ENCODE measurements around the gene FGF6. TPM values are rescaled to one million over a fixed set of nuclear protein-coding genes. Genes with fewer than 3 reads are reported as not detected.

The FGF6 gene
- total RNA-seq, 1 experiment from 2014 or later, result not detected

GRCh38 chr12:4401117-4401516 lies 44.5 kb downstream of the FGF6 start:
- ChIA-PET POLR2A (no interaction called here), CTCF (no interaction called here)
- Histone ChIP-seq H3K27ac (ENCODE audit: low read length) (no peak overlapping the region), H3K4me3 (ENCODE audit: low read depth in 2 of 2, low read length in 2 of 2) (no peak overlapping the region), H3K4me1 (ENCODE audit: control insufficient read depth, insufficient read depth, low read length) (no peaks in the 10 kb centered on the region), H3K36me3 (ENCODE audit: control insufficient read depth, insufficient read depth, low read length) (no peaks in the 10 kb centered on the region), H3K9me3 (ENCODE audit: control insufficient read depth, insufficient read depth, low read depth, low read length) (no peaks in the 10 kb centered on the region), H3K27me3 (ENCODE audit: control insufficient read depth, insufficient read depth, low read length) (0 out of 2 replicates have a peak, but pooled peaks cover 2% of the 10 kb centered on the region)
- ATAC-seq, result no peak
- no peak for DNase-seq (ENCODE audit: low read depth, low spot score)
- TF ChIP-seq POLR2AphosphoS5 (IDR thresholded peaks at IDR 0.05; ENCODE audit: low read depth, low read length), result no peak
- TF ChIP-seq SIN3A (IDR thresholded peaks at IDR 0.05; ENCODE audit: borderline replicate concordance, insufficient read depth, low read depth, low read length), result no peak
- TF ChIP-seq, protein P1, sequence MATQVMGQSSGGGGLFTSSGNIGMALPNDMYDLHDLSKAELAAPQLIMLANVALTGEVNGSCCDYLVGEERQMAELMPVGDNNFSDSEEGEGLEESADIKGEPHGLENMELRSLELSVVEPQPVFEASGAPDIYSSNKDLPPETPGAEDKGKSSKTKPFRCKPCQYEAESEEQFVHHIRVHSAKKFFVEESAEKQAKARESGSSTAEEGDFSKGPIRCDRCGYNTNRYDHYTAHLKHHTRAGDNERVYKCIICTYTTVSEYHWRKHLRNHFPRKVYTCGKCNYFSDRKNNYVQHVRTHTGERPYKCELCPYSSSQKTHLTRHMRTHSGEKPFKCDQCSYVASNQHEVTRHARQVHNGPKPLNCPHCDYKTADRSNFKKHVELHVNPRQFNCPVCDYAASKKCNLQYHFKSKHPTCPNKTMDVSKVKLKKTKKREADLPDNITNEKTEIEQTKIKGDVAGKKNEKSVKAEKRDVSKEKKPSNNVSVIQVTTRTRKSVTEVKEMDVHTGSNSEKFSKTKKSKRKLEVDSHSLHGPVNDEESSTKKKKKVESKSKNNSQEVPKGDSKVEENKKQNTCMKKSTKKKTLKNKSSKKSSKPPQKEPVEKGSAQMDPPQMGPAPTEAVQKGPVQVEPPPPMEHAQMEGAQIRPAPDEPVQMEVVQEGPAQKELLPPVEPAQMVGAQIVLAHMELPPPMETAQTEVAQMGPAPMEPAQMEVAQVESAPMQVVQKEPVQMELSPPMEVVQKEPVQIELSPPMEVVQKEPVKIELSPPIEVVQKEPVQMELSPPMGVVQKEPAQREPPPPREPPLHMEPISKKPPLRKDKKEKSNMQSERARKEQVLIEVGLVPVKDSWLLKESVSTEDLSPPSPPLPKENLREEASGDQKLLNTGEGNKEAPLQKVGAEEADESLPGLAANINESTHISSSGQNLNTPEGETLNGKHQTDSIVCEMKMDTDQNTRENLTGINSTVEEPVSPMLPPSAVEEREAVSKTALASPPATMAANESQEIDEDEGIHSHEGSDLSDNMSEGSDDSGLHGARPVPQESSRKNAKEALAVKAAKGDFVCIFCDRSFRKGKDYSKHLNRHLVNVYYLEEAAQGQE (IDR thresholded peaks at IDR 0.05; ENCODE audit: insufficient read depth in 1 of 2, low read depth in 2 of 2, low read length in 1 of 2), result no peak
- TF ChIP-seq TCF7L2 (IDR thresholded peaks at IDR 0.05; ENCODE audit: low read depth, low read length), result no peak
- TF ChIP-seq, protein P2, sequence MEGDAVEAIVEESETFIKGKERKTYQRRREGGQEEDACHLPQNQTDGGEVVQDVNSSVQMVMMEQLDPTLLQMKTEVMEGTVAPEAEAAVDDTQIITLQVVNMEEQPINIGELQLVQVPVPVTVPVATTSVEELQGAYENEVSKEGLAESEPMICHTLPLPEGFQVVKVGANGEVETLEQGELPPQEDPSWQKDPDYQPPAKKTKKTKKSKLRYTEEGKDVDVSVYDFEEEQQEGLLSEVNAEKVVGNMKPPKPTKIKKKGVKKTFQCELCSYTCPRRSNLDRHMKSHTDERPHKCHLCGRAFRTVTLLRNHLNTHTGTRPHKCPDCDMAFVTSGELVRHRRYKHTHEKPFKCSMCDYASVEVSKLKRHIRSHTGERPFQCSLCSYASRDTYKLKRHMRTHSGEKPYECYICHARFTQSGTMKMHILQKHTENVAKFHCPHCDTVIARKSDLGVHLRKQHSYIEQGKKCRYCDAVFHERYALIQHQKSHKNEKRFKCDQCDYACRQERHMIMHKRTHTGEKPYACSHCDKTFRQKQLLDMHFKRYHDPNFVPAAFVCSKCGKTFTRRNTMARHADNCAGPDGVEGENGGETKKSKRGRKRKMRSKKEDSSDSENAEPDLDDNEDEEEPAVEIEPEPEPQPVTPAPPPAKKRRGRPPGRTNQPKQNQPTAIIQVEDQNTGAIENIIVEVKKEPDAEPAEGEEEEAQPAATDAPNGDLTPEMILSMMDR (IDR thresholded peaks at IDR 0.05), result no peak
- intact Hi-C loops (cut with micrococcal nuclease; ENCODE audit: unreplicated experiment), result no loop called here
- BruUV-seq (replicated peaks), result no TSS peak
- in situ Hi-C loops (cut with HindIII; ENCODE audit: low pct_unique_long_range_greater_than_20kb, low sequenced_read_pairs), result no loop called here

DNA sequence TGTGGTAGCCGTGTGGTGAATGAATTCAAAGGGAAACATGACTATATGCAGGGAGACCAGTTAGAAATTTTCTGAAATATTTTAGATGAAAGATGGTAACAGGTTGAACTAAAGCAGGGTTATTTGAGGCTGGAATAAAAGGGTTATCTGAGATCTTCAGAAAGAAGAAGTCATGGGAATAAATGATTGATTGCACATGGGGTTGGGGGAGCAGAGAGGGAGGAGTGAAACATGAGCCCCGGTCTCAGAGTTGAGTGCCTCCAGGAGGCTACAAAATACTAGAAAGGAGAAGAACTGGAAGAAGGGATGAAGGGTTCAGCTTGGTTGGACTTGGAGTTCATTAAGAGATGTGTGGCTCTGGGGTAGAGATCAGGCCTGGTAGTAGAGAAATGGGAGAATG lies 49.8 kb downstream of the FGF6 start:
- ChIA-PET POLR2A (no interaction called here), CTCF (no interaction called here)
- H3K4me1 ChIP-seq (ENCODE audit: control insufficient read depth, insufficient read depth, low read length), result no peaks in the 10 kb centered on the region
- no TSS peak for BruUV-seq (replicated peaks)
- H3K36me3 ChIP-seq (ENCODE audit: control insufficient read depth, insufficient read depth, low read length), result no peaks in the 10 kb centered on the region
- H3K4me3 ChIP-seq (ENCODE audit: low read depth in 2 of 2, low read length in 2 of 2), result no peak overlapping the region
- no peaks in the 10 kb centered on the region for H3K9me3 ChIP-seq (ENCODE audit: control insufficient read depth, insufficient read depth, low read depth, low read length)
- TF ChIP-seq SIN3A (IDR thresholded peaks at IDR 0.05; ENCODE audit: borderline replicate concordance, insufficient read depth, low read depth, low read length) (no peak), POLR2AphosphoS5 (IDR thresholded peaks at IDR 0.05; ENCODE audit: low read depth, low read length) (no peak), TCF7L2 (IDR thresholded peaks at IDR 0.05; ENCODE audit: low read depth, low read length) (no peak)
- TF ChIP-seq, protein P1 (IDR thresholded peaks at IDR 0.05; ENCODE audit: insufficient read depth in 1 of 2, low read depth in 2 of 2, low read length in 1 of 2), result no peak
- TF ChIP-seq, protein P2 (IDR thresholded peaks at IDR 0.05), result no peak
- H3K27me3 ChIP-seq (ENCODE audit: control insufficient read depth, insufficient read depth, low read length), result peaks cover 4% of the 10 kb centered on the region; the same call in 1 of the 2 replicates
- DNase-seq (ENCODE audit: low read depth, low spot score) (no peak), ATAC-seq (no peak)
- in situ Hi-C loops (cut with HindIII; ENCODE audit: low pct_unique_long_range_greater_than_20kb, low sequenced_read_pairs), result no loop called here
- H3K27ac ChIP-seq (ENCODE audit: low read length), result no peak overlapping the region
- intact Hi-C loops (cut with micrococcal nuclease; ENCODE audit: unreplicated experiment), result no loop called here
